ENCODE data around the gene PTPN4. TPM values are rescaled to one million over a fixed set of nuclear protein-coding genes. Genes with fewer than 3 reads are reported as not detected.

PTPN4 gene
- total RNA-seq, 5 donors from 2014 or later (not counting 1 experiment from before 2014, with no cell fraction given), result 105 to 134 (median 126) TPM

GRCh38 chr2:119715409-119716283, 44.1 kb upstream of the PTPN4 start:
- Histone ChIP-seq H3K9me3 (no peaks in the 10 kb centered on the region), H3K4me3 (ENCODE audit: control insufficient read depth in 1 of 2, extremely low read depth in 1 of 2, low read length in 1 of 2) (no peak overlapping the region), H3K4me1 (ENCODE audit: control insufficient read depth in 1 of 2, extremely low read depth in 1 of 2, insufficient read depth in 2 of 2, low read length in 2 of 2) (no peaks in the 10 kb centered on the region), H3K27me3 (replicated peaks in 1 of 2; ENCODE audit: control insufficient read depth in 2 of 2, extremely low read depth in 1 of 2, insufficient read depth in 2 of 2, low read length in 1 of 2) (peaks cover 0 to 15% of the 10 kb centered on the region in 2 experiments), H3K27ac (ENCODE audit: low read length) (no peak overlapping the region), H3K36me3 (ENCODE audit: control insufficient read depth in 2 of 2, extremely low read depth in 1 of 2, insufficient read depth in 1 of 2, low read length in 1 of 2) (peaks cover 0 to 2% of the 10 kb centered on the region in 2 donors)
- no peaks in the 10 kb centered on the region for H3K36me3 Mint-ChIP-seq
- peaks cover 4% of the 10 kb centered on the region in 2 donors for H3K27me3 Mint-ChIP-seq
- no peaks in the 10 kb centered on the region for H3K9me3 Mint-ChIP-seq
- no peak overlapping the region for H3K27ac Mint-ChIP-seq
- 86% methylated on average over 14 of the region's 23 CpGs for WGBS (ENCODE audit: insufficient coverage)
- DNase-seq (no peak), ATAC-seq (replicated peaks in 1 of 4) (no peak)
- POLR2A ChIA-PET, result no interaction called here
- H3K4me1 Mint-ChIP-seq, result peaks cover 0 to 5% (median 1%) of the 10 kb centered on the region in 3 donors
- CTCF ChIA-PET, result interaction anchor here (0.6 to 0.7 kb wide), 2 partner anchors 37 to 67 kb away, joined by 3 read pairs; no protein-coding TSS in a partner anchor
- H3K4me3 Mint-ChIP-seq, result no peak overlapping the region

GRCh38 chr2:119716284-119716672, 43.4 kb upstream of the PTPN4 start:
- no peaks in the 10 kb centered on the region for H3K4me1 ChIP-seq (ENCODE audit: control insufficient read depth in 1 of 2, extremely low read depth in 1 of 2, insufficient read depth in 2 of 2, low read length in 2 of 2)
- POLR2A ChIA-PET, result no interaction called here
- H3K27ac ChIP-seq (ENCODE audit: low read length), result no peak overlapping the region
- no peak overlapping the region for H3K4me3 ChIP-seq (ENCODE audit: control insufficient read depth in 1 of 2, extremely low read depth in 1 of 2, low read length in 1 of 2)
- Mint-ChIP-seq H3K27ac (no peak overlapping the region), H3K4me3 (no peak overlapping the region), H3K4me1 (peaks cover 0 to 5% (median 1%) of the 10 kb centered on the region in 3 donors), H3K36me3 (no peaks in the 10 kb centered on the region), H3K9me3 (no peaks in the 10 kb centered on the region), H3K27me3 (peaks cover 4% of the 10 kb centered on the region in 2 donors)
- CTCF ChIA-PET, result no interaction called here
- WGBS (ENCODE audit: insufficient coverage), result 88% methylated on average over 5 of the region's 6 CpGs
- DNase-seq (no peak), ATAC-seq (replicated peaks in 1 of 4) (no peak)
- H3K36me3 ChIP-seq (ENCODE audit: control insufficient read depth in 2 of 2, extremely low read depth in 1 of 2, insufficient read depth in 1 of 2, low read length in 1 of 2), result peaks cover 0 to 2% of the 10 kb centered on the region in 2 donors
- peaks cover 0 to 15% of the 10 kb centered on the region in 2 experiments for H3K27me3 ChIP-seq (replicated peaks in 1 of 2; ENCODE audit: control insufficient read depth in 2 of 2, extremely low read depth in 1 of 2, insufficient read depth in 2 of 2, low read length in 1 of 2)
- H3K9me3 ChIP-seq, result no peaks in the 10 kb centered on the region

- ATAC-seq (replicated peaks in 1 of 4) (no peak), DNase-seq (no peak)
- Histone ChIP-seq H3K9me3 (no peaks in the 10 kb centered on the region), H3K27ac (ENCODE audit: low read length) (no peak overlapping the region), H3K4me1 (ENCODE audit: control insufficient read depth in 1 of 2, extremely low read depth in 1 of 2, insufficient read depth in 2 of 2, low read length in 2 of 2) (no peaks in the 10 kb centered on the region), H3K36me3 (ENCODE audit: control insufficient read depth in 2 of 2, extremely low read depth in 1 of 2, insufficient read depth in 1 of 2, low read length in 1 of 2) (no peaks in the 10 kb centered on the region), H3K27me3 (replicated peaks in 1 of 2; ENCODE audit: control insufficient read depth in 2 of 2, extremely low read depth in 1 of 2, insufficient read depth in 2 of 2, low read length in 1 of 2) (peaks cover 0 to 15% of the 10 kb centered on the region in 2 experiments), H3K4me3 (ENCODE audit: control insufficient read depth in 1 of 2, extremely low read depth in 1 of 2, low read length in 1 of 2) (no peak overlapping the region)
- peaks cover 3 to 4% of the 10 kb centered on the region in 2 donors for H3K27me3 Mint-ChIP-seq
- peaks cover 0 to 5% (median 1%) of the 10 kb centered on the region in 3 donors for H3K4me1 Mint-ChIP-seq
- H3K36me3 Mint-ChIP-seq, result no peaks in the 10 kb centered on the region
- 76% methylated on average over 3 of the region's 12 CpGs for WGBS (ENCODE audit: insufficient coverage)
- H3K27ac Mint-ChIP-seq, result no peak overlapping the region
- no peak overlapping the region for H3K4me3 Mint-ChIP-seq
- POLR2A ChIA-PET, result no interaction called here
- CTCF ChIA-PET, result no interaction called here
- H3K9me3 Mint-ChIP-seq, result no peaks in the 10 kb centered on the region
These were observed 41.0 kb upstream of the PTPN4 start for GRCh38 chr2:119718501-119719260.

- Histone ChIP-seq H3K27ac (ENCODE audit: low read length) (no peak overlapping the region), H3K4me1 (ENCODE audit: control insufficient read depth in 1 of 2, extremely low read depth in 1 of 2, insufficient read depth in 2 of 2, low read length in 2 of 2) (no peaks in the 10 kb centered on the region), H3K4me3 (ENCODE audit: control insufficient read depth in 1 of 2, extremely low read depth in 1 of 2, low read length in 1 of 2) (no peak overlapping the region), H3K27me3 (replicated peaks in 1 of 2; ENCODE audit: control insufficient read depth in 2 of 2, extremely low read depth in 1 of 2, insufficient read depth in 2 of 2, low read length in 1 of 2) (peaks cover 0 to 15% of the 10 kb centered on the region in 2 experiments), H3K36me3 (ENCODE audit: control insufficient read depth in 2 of 2, extremely low read depth in 1 of 2, insufficient read depth in 1 of 2, low read length in 1 of 2) (no peaks in the 10 kb centered on the region), H3K9me3 (no peaks in the 10 kb centered on the region)
- Mint-ChIP-seq H3K9me3 (no peaks in the 10 kb centered on the region), H3K27ac (no peak overlapping the region), H3K36me3 (no peaks in the 10 kb centered on the region), H3K27me3 (peaks cover 0 to 3% of the 10 kb centered on the region in 2 donors), H3K4me3 (no peak overlapping the region), H3K4me1 (peaks cover 0 to 5% (median 1%) of the 10 kb centered on the region in 3 donors)
- DNase-seq, result no peak
- WGBS (ENCODE audit: insufficient coverage), result no CpG with 5 or more reads among the region's 3 CpGs
- ChIA-PET POLR2A (no interaction called here), CTCF (no interaction called here)
- ATAC-seq (replicated peaks in 1 of 4), result no peak
These were observed 40.5 kb upstream of the PTPN4 start for GRCh38 chr2:119719261-119719627.

DNA sequence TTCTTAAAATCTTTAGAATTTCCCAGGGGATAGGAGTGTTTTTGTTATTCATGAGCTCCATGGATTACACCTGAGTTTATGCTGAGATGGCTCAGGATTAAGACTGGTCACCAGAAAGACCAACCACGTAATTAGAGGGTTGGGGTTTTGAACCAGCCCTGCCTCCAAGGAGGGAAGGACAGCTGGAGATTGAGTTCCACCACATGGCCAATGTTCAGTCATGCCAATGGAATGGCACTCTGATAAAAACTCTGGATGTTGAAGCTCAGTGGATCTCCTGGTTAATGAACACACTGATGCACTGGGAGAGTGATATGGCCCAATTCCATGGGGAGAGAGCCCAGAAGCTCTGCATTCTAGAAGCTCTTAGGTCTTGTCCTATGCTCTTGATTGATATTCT, 38.7 kb upstream of the PTPN4 start:
- WGBS (ENCODE audit: insufficient coverage), result 100% methylated on average over 1 of the region's 1 CpG
- ChIA-PET POLR2A (no interaction called here), CTCF (no interaction called here)
- Mint-ChIP-seq H3K4me1 (peaks cover 0 to 5% (median 1%) of the 10 kb centered on the region in 3 donors), H3K36me3 (no peaks in the 10 kb centered on the region), H3K4me3 (no peak overlapping the region), H3K27ac (no peak overlapping the region), H3K27me3 (no peaks in the 10 kb centered on the region), H3K9me3 (no peaks in the 10 kb centered on the region)
- Histone ChIP-seq H3K9me3 (no peaks in the 10 kb centered on the region), H3K36me3 (ENCODE audit: control insufficient read depth in 2 of 2, extremely low read depth in 1 of 2, insufficient read depth in 1 of 2, low read length in 1 of 2) (no peaks in the 10 kb centered on the region), H3K27me3 (replicated peaks in 1 of 2; ENCODE audit: control insufficient read depth in 2 of 2, extremely low read depth in 1 of 2, insufficient read depth in 2 of 2, low read length in 1 of 2) (peaks cover 0 to 10% of the 10 kb centered on the region in 2 experiments), H3K4me3 (ENCODE audit: control insufficient read depth in 1 of 2, extremely low read depth in 1 of 2, low read length in 1 of 2) (no peak overlapping the region), H3K27ac (ENCODE audit: low read length) (no peak overlapping the region), H3K4me1 (ENCODE audit: control insufficient read depth in 1 of 2, extremely low read depth in 1 of 2, insufficient read depth in 2 of 2, low read length in 2 of 2) (no peaks in the 10 kb centered on the region)
- ATAC-seq (replicated peaks in 1 of 4) (no peak), DNase-seq (no peak)

DNA sequence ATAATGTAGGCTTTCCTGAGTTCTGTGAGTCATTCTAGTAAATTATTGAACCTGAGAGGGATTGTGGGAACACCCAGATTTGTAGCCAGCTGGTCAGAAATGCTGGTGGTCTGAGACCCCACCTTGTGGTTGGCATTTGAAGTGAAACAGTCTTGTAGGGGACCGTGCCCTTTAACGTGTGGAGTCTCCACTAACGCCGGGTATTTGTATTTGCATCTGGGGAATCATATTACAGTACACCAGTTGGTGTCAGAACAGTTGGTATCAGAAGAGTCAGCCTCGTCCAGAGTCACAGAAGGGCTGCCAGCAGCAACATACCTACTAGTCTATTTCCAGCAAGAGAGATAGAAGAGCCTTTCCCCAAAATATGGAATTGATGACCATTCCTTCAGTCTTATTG, 38.3 kb upstream of the PTPN4 start:
- Histone ChIP-seq H3K27ac (ENCODE audit: low read length) (no peak overlapping the region), H3K9me3 (no peaks in the 10 kb centered on the region), H3K27me3 (replicated peaks in 1 of 2; ENCODE audit: control insufficient read depth in 2 of 2, extremely low read depth in 1 of 2, insufficient read depth in 2 of 2, low read length in 1 of 2) (peaks cover 0 to 10% of the 10 kb centered on the region in 2 experiments), H3K4me3 (ENCODE audit: control insufficient read depth in 1 of 2, extremely low read depth in 1 of 2, low read length in 1 of 2) (no peak overlapping the region), H3K36me3 (ENCODE audit: control insufficient read depth in 2 of 2, extremely low read depth in 1 of 2, insufficient read depth in 1 of 2, low read length in 1 of 2) (no peaks in the 10 kb centered on the region), H3K4me1 (ENCODE audit: control insufficient read depth in 1 of 2, extremely low read depth in 1 of 2, insufficient read depth in 2 of 2, low read length in 2 of 2) (no peaks in the 10 kb centered on the region)
- Mint-ChIP-seq H3K9me3 (no peaks in the 10 kb centered on the region), H3K27me3 (no peaks in the 10 kb centered on the region), H3K4me1 (peaks cover 0 to 5% (median 1%) of the 10 kb centered on the region in 3 donors), H3K36me3 (no peaks in the 10 kb centered on the region), H3K27ac (no peak overlapping the region), H3K4me3 (no peak overlapping the region)
- CTCF ChIA-PET, result interaction anchor here in 1 of 2 donors (0.7 kb wide), 1 partner anchor 82 kb away, joined by 4 read pairs; no protein-coding TSS in a partner anchor
- no peak for ATAC-seq (replicated peaks in 1 of 4)
- no peak for DNase-seq
- POLR2A ChIA-PET, result no interaction called here
- WGBS (ENCODE audit: insufficient coverage), result 92% methylated on average over 5 of the region's 5 CpGs
